NOMO-1 treated with DMSO at 0.1 percent for 48 hours (cell line): ENCODE measurements around the gene SLC12A9.
"Not testable (repeated sequence)": the region's sequence is repeated elsewhere in the genome, so short reads cannot be mapped to it uniquely, and the experiment has no call there.

Experiments
- DNase-seq: peaks from one replicate; lab custom pipeline; 2025; ENCODE audit not compliant: unreplicated experiment; lab: John Stamatoyannopoulos, UW

SLC12A9 gene, protein sequence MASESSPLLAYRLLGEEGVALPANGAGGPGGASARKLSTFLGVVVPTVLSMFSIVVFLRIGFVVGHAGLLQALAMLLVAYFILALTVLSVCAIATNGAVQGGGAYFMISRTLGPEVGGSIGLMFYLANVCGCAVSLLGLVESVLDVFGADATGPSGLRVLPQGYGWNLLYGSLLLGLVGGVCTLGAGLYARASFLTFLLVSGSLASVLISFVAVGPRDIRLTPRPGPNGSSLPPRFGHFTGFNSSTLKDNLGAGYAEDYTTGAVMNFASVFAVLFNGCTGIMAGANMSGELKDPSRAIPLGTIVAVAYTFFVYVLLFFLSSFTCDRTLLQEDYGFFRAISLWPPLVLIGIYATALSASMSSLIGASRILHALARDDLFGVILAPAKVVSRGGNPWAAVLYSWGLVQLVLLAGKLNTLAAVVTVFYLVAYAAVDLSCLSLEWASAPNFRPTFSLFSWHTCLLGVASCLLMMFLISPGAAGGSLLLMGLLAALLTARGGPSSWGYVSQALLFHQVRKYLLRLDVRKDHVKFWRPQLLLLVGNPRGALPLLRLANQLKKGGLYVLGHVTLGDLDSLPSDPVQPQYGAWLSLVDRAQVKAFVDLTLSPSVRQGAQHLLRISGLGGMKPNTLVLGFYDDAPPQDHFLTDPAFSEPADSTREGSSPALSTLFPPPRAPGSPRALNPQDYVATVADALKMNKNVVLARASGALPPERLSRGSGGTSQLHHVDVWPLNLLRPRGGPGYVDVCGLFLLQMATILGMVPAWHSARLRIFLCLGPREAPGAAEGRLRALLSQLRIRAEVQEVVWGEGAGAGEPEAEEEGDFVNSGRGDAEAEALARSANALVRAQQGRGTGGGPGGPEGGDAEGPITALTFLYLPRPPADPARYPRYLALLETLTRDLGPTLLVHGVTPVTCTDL

DNA sequence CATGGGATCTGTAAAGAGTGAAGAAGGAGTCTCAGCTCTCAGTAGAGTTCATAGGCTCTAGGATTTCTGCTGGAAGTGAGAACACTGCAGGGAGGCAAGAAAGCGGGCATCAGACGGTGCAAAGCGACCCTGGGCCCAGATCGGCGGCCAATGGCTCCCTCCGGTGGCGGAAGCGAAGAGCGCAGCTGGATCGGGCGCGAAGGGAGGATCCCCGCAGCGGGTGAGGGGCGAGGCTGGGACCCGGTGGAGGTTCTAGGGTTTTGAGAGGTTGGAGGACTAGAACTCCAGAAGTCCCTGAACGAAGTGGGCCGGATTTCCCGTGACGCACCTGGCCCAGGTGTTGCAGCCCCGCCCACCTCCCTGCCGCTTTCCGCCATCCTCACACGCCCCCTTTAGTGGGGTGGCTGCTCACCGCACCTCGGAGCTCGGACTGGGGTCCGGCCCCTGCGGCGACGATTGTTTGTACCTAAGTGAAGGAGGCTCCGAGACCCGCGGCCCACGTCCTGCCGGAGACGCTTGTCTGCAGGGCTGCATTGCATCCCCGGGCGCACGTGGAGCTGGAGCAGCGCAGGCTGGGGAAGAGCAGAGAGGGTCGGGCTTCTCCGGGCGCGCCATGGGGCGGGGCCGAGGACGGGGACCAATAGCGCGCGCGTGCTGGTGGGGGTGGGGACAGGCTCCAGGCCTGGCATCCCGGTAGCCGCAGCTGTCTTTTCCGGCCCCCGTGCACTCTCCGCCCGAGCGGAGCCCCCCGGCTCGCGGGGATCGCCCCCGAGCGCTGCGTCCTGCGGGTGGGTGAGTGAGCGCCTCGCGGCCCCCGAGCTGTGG lies at the start of gene SLC12A9:
Gene SLC12A9 (plus strand): TSS at position 666 of the 825 bp plus-strand sequence. CDS start 1,485 bp downstream, outside the sequence.
- peak; percentile 95 for DNase-seq

DNA sequence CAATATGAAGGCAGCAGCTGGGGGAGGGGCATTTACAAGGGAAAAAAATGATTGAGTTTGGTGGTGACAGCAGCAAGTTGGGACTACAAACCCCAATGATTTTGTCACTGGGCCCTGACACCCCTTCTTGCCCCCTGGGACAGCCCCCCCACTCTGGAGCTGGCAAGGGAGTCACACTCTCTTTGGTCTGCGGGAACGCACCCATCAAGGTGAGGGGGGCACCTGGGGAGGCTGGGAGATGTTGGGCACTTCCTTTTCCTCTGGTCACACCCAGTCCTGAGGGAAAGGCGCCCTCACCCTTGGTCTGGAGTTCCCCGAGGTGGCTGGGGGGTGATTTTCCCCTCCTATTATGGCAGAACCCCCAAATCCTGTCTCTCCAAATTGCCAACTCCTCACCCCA lies 49.6 kb upstream of the SLC12A9 start:
- no peak for DNase-seq

DNA sequence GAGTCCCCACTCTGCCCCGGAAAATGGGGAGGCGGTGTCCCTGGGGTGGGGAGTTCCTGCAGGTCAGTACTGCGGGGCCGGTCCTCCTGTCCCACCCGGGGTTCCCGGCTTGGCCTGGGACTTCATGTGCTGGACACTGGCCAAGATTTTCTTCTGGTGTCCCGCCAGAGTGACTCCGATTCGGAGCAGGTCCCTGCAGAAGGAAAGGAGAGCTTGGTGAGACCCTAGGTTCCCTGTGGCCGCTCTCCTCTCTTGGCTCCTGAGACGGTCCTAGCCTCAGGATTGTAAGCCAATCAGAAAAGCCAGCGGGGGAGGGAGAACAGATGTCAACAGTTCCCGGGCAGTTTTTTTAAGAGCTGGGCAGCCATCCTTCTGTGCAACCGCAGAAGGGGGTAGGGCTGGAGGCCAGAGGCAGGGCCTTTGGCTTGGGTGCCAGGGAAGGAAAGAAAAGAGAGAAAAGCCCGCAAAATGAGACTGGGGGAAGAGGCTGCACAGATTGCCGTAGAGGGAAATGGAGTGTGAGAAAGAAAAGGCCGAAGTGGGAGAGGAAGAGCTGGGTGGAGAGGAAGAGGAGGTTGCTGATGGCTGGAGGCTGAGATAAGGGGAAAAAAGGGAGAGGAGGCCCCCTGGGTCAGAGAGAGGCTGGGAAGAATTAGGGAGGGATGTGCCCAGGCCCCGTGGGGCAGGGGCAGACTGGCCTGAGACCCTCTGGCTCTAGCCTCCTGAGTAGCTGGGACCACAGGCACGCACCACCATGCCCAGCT lies 48.9 kb upstream of the SLC12A9 start:
- DNase-seq = peak; percentile 95

DNA sequence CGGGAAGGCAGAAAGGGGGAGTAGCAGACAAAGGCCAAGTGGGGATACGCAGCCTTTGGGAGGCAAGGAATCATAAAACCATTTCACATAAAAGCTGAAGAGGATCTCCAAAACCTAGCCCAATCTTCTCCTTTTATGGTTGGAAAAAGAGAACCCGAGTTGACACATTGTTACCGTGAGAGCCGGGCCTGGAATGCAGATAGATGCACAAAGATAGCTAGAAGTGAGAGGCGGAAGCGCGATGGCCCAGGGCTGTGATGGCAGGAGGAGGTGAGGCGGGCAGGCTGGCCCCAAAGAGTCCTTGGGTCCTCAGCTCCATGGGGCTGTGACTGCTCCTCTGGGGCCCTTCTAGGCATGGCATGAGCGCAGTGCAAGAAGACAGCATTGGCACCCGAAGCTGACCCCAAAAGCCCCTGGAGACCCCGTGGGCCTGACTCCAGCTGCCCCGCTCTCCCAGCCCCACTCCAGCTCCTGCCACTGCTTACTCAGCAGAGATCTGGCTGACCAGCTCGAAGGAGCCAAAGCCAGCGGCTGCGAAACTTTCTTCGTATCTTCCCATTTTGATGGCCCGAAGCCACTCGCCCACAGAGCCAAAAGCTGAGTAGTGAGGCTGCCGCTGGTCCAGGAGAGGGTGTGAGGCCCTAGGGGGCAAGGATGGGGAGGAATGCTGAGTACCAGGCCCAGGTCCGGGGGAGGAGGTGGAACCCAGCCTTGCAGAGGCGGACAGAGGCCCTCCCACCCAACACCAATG lies 47.7 kb upstream of the SLC12A9 start:
- no peak for DNase-seq

DNA sequence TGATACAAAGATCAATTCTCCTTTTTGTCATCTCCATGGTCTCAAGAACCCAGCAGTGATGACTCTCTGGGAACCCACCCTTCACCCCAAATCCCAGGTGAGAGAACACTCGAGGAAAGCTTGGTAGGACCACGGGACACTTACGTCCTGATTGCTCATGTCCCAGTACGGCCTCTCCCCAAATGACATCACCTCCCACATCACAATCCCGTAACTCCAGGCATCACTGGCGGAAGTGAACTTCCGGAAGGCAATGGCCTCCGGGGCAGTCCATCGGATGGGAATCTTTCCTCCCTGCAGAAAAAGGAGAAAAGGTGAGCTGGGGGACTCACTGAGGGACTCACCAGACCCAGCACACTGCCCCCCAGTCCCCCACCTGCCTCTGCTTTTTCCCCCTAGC lies 46.2 kb upstream of the SLC12A9 start:
- no peak for DNase-seq

DNA sequence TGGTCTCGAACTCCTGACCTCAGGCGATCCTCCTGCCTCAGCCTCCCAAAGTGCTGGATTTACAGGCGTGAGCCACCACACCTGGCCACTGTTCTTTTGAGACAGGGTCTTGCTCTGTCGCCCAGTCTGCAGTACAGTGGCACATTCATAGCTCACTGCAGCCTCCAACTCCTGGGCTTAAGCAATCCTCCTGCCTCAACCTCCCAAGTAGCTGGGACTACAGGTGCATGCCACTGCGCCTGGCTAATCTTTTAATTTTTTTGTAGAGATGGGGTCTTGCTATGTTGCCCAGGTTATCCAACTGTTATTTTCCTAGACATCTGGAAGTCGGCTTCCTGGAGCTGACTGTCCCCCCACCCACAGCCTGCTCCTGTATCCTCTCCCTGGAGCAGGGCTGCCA lies 45.6 kb upstream of the SLC12A9 start:
- not testable (repeated sequence) for DNase-seq

DNA sequence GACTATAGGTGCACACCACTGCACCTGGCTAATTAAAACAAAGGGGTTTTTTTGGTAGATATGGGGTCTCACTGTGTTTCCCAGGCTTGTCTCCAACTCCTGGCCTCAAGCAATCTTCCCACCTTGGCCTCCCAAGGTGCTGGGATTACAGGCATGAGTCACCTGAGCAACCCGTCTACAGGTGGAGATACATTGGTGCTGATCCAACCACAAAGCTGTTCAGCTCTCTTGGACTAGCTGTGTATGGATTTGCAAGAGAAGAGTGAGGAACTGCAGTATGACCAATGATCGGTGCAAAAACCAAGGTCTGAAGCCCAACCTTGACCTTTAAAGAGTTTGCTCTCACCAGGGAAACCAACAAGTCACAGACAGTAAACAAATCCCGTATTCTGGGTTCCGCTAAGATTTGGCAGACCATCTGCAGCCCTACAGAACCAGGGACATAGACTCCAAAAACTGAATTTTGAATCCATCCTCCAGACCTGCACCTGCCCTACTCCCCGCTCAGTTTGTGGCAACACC lies 44.1 kb upstream of the SLC12A9 start:
- DNase-seq = no peak

DNA sequence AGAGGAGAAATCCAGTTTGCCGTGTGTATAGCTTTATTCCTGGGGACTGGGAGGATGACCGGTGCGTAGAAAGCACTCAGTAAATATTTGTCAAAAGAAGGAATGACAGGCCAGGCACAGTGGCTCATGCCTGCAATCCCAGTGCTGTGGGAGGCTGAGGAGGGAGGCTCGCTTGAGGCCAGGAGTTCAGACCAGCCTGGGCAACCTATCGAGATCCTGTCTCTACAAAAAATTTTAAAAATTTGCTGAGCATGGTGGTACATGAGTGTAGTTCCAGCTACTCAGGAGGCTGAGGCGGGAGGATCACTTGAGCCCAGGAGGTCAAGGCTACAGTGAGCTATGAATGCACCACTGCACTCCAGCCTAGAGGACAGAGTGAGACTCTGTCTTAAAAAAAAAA lies 41.0 kb upstream of the SLC12A9 start:
- no peak for DNase-seq

DNA sequence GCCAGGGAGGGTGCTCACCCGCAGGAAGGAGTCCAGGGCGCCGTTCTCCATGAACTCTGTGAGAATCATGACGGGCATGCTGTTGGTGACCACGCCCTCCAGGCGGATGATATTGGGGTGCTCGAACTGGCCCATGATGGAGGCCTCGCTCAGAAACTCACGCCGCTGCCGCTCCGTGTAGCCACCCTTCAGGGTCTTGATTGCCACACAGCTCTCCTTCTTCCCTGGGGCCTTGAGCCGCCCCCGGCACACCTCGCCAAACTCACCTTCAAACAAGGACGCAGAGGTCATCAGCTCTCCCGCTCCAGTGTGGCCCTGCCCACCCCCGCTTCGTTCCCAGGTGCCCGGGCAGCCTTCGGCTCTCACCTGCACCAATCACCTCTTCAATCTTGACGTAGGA lies 39.8 kb upstream of the SLC12A9 start:
- no peak for DNase-seq

DNA sequence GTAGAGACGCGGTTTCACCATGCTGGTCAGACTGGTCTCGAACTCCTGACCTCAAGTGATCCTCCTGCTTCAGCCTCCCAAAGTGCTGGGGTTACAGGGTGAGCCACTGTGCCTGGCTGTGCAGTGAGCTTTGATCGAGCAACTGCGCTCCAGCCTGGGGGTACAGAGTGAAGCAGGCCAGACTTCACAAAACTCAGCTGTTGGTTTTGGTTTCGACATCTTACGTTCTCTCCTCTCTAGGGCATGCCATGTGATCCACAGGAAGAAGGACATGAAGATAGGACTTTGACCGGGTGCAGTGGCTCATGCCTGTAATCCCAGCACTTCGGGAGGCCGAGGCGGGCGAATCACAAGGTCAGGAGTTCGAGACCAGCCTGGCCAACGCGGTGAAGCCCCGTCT lies 36.0 kb upstream of the SLC12A9 start:
- DNase-seq = not testable (repeated sequence)

DNA sequence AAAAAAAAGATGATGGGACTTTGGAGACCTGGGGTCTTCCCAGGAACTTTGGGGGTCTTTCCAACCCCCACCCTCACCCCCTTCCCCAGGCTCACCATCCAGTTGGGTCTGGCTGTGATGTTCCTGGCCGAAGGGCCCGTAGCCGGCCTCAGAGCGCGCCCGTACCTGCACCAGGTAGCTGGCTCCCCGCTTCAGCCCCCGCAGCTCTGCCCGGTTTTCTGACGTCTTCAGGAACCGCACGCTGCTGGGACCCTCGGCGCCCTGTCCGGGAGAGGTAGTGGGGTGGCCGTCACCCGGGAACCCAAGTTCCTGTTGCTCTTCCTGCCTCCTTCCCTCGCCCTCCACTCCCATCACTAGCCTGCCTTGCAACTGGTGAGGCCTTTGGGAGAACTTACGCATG lies 35.4 kb upstream of the SLC12A9 start:
- DNase-seq = no peak

DNA sequence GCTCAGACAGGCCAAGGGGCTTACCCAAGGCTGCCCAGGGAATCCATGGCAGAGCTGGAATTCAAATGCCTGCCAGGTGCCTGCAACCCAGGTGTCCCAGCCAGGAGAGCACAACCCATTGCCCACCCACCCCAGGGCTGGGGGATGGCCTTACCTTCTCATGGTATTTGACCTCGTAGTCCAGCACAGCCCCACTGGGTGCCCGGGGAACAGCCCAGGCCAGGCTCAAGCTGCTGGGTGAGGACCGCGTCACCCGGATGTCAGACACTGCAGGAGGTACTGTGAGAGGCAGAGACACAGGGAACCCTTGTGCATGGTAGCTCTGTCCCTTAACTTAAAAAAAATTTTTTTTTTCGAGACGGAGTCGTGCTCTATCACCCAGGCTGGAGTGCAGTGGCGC lies 34.1 kb upstream of the SLC12A9 start:
- no peak for DNase-seq

DNA sequence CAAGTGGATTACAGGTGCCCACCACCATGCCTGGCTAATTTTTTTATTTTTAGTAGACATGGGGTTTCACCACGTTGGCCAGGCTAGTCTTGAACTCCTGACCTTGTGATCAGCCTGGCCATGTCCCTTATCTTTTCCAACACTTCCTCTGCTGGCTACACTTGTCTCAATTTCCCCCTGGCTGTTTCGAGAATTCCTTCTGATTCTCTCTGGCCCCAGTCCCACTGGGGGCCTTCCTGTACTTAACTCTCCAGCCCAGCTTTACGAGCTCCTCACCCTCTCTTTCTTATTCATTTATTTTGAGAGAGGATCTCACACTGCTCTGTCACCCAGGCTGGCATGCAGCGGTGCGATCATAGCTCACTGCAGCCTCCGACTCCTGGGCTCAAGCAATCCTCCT lies 33.7 kb upstream of the SLC12A9 start:
- DNase-seq = no peak

DNA sequence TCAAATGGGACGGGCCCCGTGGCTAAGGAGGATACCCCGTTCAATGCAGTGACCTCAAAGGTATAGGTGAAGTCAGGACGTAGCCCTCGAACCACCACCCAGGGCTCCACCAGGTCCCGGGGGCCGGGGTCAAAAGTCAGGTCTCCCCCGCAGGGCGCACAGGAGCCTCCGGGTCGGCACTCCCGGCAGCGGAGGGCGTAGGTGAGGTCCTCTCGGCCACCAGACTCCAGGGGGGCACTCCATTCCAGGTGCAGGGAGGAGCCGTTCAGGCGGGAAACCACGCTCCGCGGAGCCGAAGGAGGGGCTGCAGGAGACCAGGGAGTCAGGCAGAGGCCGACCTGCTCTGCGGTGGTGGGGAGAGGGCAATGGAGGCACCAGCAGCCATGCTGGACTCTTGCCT lies 32.9 kb upstream of the SLC12A9 start:
- no peak for DNase-seq

DNA sequence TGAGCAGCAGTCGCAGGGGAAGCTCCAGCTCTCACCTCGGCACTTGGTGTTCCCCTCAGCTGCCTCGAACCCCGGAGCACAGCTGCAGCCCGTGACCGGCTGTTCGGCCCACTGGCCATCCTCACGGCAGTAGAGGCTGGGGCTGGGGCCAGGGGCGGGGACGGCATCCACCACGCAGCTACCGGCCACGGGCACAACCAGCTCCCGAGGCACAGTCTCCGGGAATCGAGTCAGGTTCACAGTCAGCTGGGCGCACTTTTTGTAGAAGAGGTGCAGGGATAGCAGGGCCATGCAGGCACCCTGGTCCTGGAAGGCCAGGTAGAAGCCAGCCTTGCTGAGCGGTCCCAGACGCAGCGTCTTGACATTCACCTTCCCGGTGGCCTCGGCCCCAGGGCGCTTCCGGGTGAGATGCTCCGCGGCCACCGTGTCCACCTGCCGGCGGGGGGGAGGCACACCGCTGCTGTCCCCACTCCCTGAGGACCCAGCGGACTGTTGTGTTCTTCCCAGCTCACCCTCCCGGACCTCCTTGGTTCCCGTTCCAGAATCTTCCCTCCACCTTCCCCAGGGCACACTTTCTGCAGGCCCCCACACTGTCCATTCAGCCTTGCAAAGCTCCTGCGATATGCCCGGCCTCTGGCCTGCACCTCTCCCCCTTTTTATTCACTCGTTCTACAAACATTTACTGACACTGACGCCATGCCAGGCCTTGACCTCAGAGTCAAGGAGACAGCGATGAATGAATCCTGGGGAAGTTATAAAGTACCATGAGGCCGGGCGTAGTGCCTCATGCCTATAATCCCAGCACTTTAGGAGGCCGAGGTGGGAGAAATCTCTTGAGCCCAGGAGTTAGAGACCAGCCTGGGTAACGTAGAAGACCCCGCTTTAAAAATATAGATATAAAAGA lies 30.0 kb upstream of the SLC12A9 start:
- no peak for DNase-seq

DNA sequence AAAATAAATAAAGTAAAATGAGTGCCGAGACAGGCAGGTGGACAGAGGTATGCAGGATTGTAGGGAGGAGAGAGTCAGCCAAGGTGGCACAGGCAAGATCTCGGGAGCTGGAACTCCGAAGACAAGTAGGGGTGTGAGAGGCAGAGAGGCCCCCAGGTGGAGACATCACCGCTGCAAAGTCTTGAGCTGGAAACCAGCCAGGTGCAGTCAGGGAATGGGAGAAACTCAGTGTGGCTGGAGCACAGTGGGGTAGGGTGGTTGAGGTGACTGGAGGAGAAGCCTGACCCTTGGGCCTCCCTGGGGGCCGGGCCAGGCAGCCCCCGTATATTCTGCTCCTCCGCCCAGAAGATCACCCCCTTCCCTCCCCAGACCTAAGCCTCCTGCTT lies 29.4 kb upstream of the SLC12A9 start:
- no peak for DNase-seq

DNA sequence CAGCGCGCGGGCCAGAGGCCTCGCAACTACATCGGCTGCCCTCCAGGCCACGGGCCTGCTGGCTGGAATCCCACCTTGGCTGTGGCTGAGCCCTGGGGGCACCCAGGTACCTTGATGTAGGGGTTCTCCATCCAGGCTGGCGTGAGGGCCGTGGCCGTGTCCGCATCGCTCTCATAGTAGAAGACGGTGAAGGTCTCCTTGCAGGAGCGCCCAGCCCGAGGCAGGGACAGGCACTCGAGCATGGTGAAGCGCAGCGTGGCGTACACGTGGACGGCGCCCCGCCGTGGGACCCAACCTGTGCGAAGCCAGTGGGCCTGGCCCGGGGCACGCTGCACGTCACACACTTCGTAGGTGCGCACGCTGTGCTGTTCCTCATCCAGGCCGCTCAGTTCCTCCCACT lies 29.0 kb upstream of the SLC12A9 start:
- DNase-seq = no peak

DNA sequence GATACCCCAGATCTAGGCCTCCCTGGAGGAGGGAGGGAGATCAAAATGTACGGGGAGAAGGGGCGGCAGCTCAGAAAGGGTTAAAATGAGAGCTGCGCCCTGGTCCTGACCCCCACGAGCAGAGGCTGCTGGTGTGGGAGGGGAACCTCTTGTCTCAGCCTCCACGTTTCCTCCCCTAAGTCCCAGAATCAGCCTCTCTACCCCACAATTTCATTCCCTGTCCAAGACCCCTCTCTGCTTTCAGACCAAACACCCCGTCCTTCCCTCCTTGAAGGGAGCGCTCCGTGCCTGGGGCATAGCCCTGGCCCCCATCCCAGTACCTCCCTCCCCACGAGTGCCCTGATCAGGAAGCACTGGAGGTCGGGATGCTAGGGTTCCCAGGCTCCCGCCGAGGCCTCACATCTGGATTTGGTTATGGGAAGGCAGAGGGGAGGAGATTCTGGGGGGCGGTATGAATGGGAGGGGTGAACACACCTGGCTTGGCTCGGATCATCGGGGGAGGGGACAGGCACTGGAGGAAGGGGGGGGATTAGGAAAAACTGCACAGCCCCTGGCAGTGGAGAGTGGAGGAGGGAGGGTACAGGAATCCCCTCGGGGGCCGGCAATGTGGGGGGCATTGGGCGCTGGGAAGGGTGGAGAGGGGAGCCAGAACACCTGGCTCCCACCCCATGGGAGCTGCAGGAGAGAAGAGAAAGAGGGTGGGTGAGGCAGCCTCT lies 27.9 kb upstream of the SLC12A9 start:
- no peak for DNase-seq
